Neural cell (in vitro differentiated cells): ENCODE results near the gene EPHA8. TPM values are rescaled to one million over a fixed set of nuclear protein-coding genes. Genes with fewer than 3 reads are reported as not detected.

ENCODE experiments used
- H2AFZ ChIP-seq: fragments of 200-600, 300-800 bp; sonication (generic), shearing (Covaris generic); 2 replicates; pipeline ENCODE4 v1.6.0; 2014; ENCODE audit warnings: low read depth, mild to moderate bottlenecking, antibody characterized with exemption, low read length, moderate library complexity
- H3F3A ChIP-seq: fragments of 200-600 bp; shearing (Covaris generic); 2 replicates; pipeline ENCODE4 v1.6.1; 2016; ENCODE audit warnings: mild to moderate bottlenecking, moderate library complexity, mixed read lengths, antibody characterized with exemption, low read length; ENCODE audit not compliant: insufficient read depth, poor library complexity, severe bottlenecking
- H3K27ac ChIP-seq: fragments of 200-600, 300-800 bp; sonication (generic), shearing (Covaris generic); 2 replicates; pipeline ENCODE4 v1.5.1; 2014; ENCODE audit warnings: mild to moderate bottlenecking, low read length, moderate library complexity
- H3K27me3 ChIP-seq: fragments of 300-800, 200-600 bp; sonication (generic), shearing (Covaris generic); 2 replicates; pipeline ENCODE4 v1.6.0; 2014; ENCODE audit warnings: mild to moderate bottlenecking, low read depth, low read length, moderate library complexity; ENCODE audit not compliant: insufficient read depth
- H3K36me3 ChIP-seq: fragments of 300-800, 200-600 bp; sonication (generic), shearing (Covaris generic); 2 replicates; pipeline ENCODE4 v1.5.1; 2014; ENCODE audit warnings: mild to moderate bottlenecking, antibody characterized with exemption, low read length, moderate library complexity; ENCODE audit not compliant: insufficient read depth
- H3K4me2 ChIP-seq: fragments of 300-800, 200-600 bp; sonication (generic), shearing (Covaris generic); 2 replicates; pipeline ENCODE4 v1.6.0; 2014; ENCODE audit warnings: mild to moderate bottlenecking, low read length
- H3K4me3 ChIP-seq: fragments of 300-800, 200-600 bp; sonication (generic), shearing (Covaris generic); 2 replicates; pipeline ENCODE4 v1.5.1; 2014; ENCODE audit warnings: mild to moderate bottlenecking, low read length, moderate library complexity
- H3K79me2 ChIP-seq: fragments of 200-600 bp; shearing (Covaris generic); replicated peaks from 2 replicates; pipeline ENCODE4 v1.6.0; 2014; ENCODE audit warnings: mild to moderate bottlenecking, low read length, moderate library complexity; ENCODE audit not compliant: insufficient read depth
- H3K9ac ChIP-seq: fragments of 300-800, 200-600 bp; sonication (generic), shearing (Covaris generic); 2 replicates; pipeline ENCODE4 v1.6.1; 2016; ENCODE audit warnings: mild to moderate bottlenecking, low read length, mixed read lengths
- H3K9me2 ChIP-seq: fragments of 200-600 bp; shearing (Covaris generic); 2 replicates; pipeline ENCODE4 v1.6.1; 2016; ENCODE audit warnings: mild to moderate bottlenecking, low read length, mixed read lengths; ENCODE audit not compliant: insufficient read depth
- H3K9me3 ChIP-seq: fragments of 200-600, 300-800 bp; sonication (generic), shearing (Covaris generic); 2 replicates; pipeline ENCODE4 v1.6.1; 2016; ENCODE audit warnings: mild to moderate bottlenecking, mixed run types, low read length, moderate library complexity, mixed read lengths
- H4K20me1 ChIP-seq: fragments of 200-600 bp; shearing (Covaris generic); 2 replicates; pipeline ENCODE4 v1.6.1; 2016; ENCODE audit warnings: mild to moderate bottlenecking, mixed run types; ENCODE audit not compliant: insufficient read depth
- CTCF ChIP-seq: fragments of 450-650 bp; IDR thresholded peaks from 2 replicates; pipeline ENCODE4 v1.5.1; 2014; ENCODE audit warnings: antibody characterized with exemption, mild to moderate bottlenecking, moderate library complexity; ENCODE audit not compliant: poor library complexity, severe bottlenecking
- EP300 ChIP-seq: fragments of 450-650 bp; conservative IDR thresholded peaks from 2 replicates; pipeline ENCODE4 v1.6.1; 2014; ENCODE audit warnings: antibody characterized with exemption, mild to moderate bottlenecking, moderate library complexity; ENCODE audit not compliant: poor library complexity, severe bottlenecking
- EZH2 ChIP-seq: fragments of 200-600, 300-800 bp; shearing (Covaris generic), sonication (generic); IDR thresholded peaks from 2 replicates; pipeline ENCODE4 v1.6.1; 2014; ENCODE audit warnings: antibody characterized with exemption, low read length, borderline replicate concordance, mild to moderate bottlenecking; ENCODE audit not compliant: insufficient read depth, poor library complexity, severe bottlenecking
- MXI1 ChIP-seq: fragments of 450-650 bp; conservative IDR thresholded peaks from 2 replicates; pipeline ENCODE4 v1.6.1; 2014; ENCODE audit warnings: antibody characterized with exemption, mild to moderate bottlenecking; ENCODE audit not compliant: poor library complexity, severe bottlenecking
- POLR2AphosphoS5 ChIP-seq: IDR thresholded peaks from 2 replicates; pipeline ENCODE4 v1.6.1; 2012
- RAD21 ChIP-seq: fragments of 450-650 bp; conservative IDR thresholded peaks from 2 replicates; pipeline ENCODE4 v1.6.1; 2014; ENCODE audit warnings: antibody characterized with exemption, mild to moderate bottlenecking, moderate library complexity
- REST ChIP-seq: IDR thresholded peaks from 2 replicates; pipeline ENCODE4 v1.6.1; 2012; ENCODE audit warnings: borderline replicate concordance
- SMC3 ChIP-seq: fragments of 450-650 bp; conservative IDR thresholded peaks from 2 replicates; pipeline ENCODE4 v1.6.1; 2014; ENCODE audit warnings: antibody characterized with exemption, mild to moderate bottlenecking, moderate library complexity; ENCODE audit not compliant: poor library complexity
- TAF1 ChIP-seq: IDR thresholded peaks from 2 replicates; pipeline ENCODE4 v1.6.1; 2012; ENCODE audit warnings: low read depth
- polyA plus RNA-seq: library from polyadenylated mRNA; depleted of rRNA; stranded (reverse); fragments of >200 nt; gene quantifications from 2 replicates; pipeline ENCODE4 v1.2.3, GENCODE V29; 2014

Gene EPHA8
- polyA plus RNA-seq, 1 donor from 2014 or later = 4.7 TPM

- no peaks in the 10 kb centered on the region for H4K20me1 ChIP-seq
- H3K4me2 ChIP-seq = no peak overlapping the region
- H3K79me2 ChIP-seq = no peaks in the 10 kb centered on the region
- H3K27ac ChIP-seq = no peak overlapping the region
- no peak overlapping the region for H2AFZ ChIP-seq
- H3K9me3 ChIP-seq = no peaks in the 10 kb centered on the region
- no peaks in the 10 kb centered on the region for H3K36me3 ChIP-seq
- no peak overlapping the region for H3K4me3 ChIP-seq
- H3K9me2 ChIP-seq = no peaks in the 10 kb centered on the region
- no peaks in the 10 kb centered on the region for H3F3A ChIP-seq
- H3K27me3 ChIP-seq = no peaks in the 10 kb centered on the region
- TF ChIP-seq REST = no peak
- TF ChIP-seq EZH2 = no peak
- no peak for TF ChIP-seq RAD21
- TF ChIP-seq POLR2AphosphoS5 = no peak
- no peak for TF ChIP-seq TAF1
- no peak for TF ChIP-seq MXI1
- no peak for TF ChIP-seq CTCF
- no peak for TF ChIP-seq EP300
- no peak for TF ChIP-seq SMC3
- no peak overlapping the region for H3K9ac ChIP-seq
Observed at GRCh38 chr1:22585471-22585870, 22.2 kb downstream of the EPHA8 start.

- Histone ChIP-seq H3K36me3 (no peaks in the 10 kb centered on the region), H2AFZ (no peak overlapping the region), H3K79me2 (no peaks in the 10 kb centered on the region), H3K4me2 (no peak overlapping the region), H3K9me2 (no peaks in the 10 kb centered on the region), H3K9me3 (no peaks in the 10 kb centered on the region), H4K20me1 (no peaks in the 10 kb centered on the region), H3K4me3 (no peak overlapping the region), H3F3A (no peaks in the 10 kb centered on the region), H3K27ac (no peak overlapping the region), H3K27me3 (no peaks in the 10 kb centered on the region), H3K9ac (no peak overlapping the region)
- TF ChIP-seq MXI1 (no peak), CTCF (no peak), EP300 (no peak), EZH2 (no peak), SMC3 (no peak), REST (no peak), RAD21 (no peak), POLR2AphosphoS5 (no peak), TAF1 (no peak)
Observed at GRCh38 chr1:22586356-22587130, 23.3 kb downstream of the EPHA8 start.
